ENCODE results near the gene GNE. TPM values are rescaled to one million over a fixed set of nuclear protein-coding genes. Genes with fewer than 3 reads are reported as not detected.
"Not testable (repeated sequence)": the region's sequence is repeated elsewhere in the genome, so short reads cannot be mapped to it uniquely, and the experiment has no call there.

Gene GNE
- total and polyA plus RNA-seq, 8 donors = 15.7 to 21.3 (median 19.9) TPM

GRCh38 chr9:36245906-36246305 is 12.3 kb downstream of the GNE start:
- Histone ChIP-seq H3K9me3 (no peaks in the 10 kb centered on the region), H3K27ac (no peak overlapping the region), H3K27me3 (no peaks in the 10 kb centered on the region), H3K4me1 (peaks cover 0 to 6% of the 10 kb centered on the region in 2 donors), H3K36me3 (peaks cover 0 to 60% of the 10 kb centered on the region in 2 donors), H3K4me3 (no peak overlapping the region)
- TF ChIP-seq, protein P1, sequence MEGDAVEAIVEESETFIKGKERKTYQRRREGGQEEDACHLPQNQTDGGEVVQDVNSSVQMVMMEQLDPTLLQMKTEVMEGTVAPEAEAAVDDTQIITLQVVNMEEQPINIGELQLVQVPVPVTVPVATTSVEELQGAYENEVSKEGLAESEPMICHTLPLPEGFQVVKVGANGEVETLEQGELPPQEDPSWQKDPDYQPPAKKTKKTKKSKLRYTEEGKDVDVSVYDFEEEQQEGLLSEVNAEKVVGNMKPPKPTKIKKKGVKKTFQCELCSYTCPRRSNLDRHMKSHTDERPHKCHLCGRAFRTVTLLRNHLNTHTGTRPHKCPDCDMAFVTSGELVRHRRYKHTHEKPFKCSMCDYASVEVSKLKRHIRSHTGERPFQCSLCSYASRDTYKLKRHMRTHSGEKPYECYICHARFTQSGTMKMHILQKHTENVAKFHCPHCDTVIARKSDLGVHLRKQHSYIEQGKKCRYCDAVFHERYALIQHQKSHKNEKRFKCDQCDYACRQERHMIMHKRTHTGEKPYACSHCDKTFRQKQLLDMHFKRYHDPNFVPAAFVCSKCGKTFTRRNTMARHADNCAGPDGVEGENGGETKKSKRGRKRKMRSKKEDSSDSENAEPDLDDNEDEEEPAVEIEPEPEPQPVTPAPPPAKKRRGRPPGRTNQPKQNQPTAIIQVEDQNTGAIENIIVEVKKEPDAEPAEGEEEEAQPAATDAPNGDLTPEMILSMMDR (IDR thresholded peaks at IDR 0.05) = no peak
- intact Hi-C loops (cut with DNase I) = loop anchor here in 1 of 2 donors (10.0 kb wide), 1 partner anchor 79 kb away; no protein-coding TSS in a partner anchor
- DNase-seq = no peak
- no peak for ATAC-seq

- not testable (repeated sequence) for H3K27me3 ChIP-seq, ATAC-seq, H3K27ac ChIP-seq, DNase-seq, H3K9me3 ChIP-seq, H3K4me1 ChIP-seq, H3K4me3 ChIP-seq
- intact Hi-C loops (cut with DNase I) = loop anchor here in 1 of 2 donors (10.0 kb wide), 1 partner anchor 85 kb away; no protein-coding TSS in a partner anchor
- H3K36me3 ChIP-seq = peaks cover 0 to 65% of the 10 kb centered on the region in 2 donors
Measured at GRCh38 chr9:36239675-36240074, 18.6 kb downstream of the GNE start.

DNA sequence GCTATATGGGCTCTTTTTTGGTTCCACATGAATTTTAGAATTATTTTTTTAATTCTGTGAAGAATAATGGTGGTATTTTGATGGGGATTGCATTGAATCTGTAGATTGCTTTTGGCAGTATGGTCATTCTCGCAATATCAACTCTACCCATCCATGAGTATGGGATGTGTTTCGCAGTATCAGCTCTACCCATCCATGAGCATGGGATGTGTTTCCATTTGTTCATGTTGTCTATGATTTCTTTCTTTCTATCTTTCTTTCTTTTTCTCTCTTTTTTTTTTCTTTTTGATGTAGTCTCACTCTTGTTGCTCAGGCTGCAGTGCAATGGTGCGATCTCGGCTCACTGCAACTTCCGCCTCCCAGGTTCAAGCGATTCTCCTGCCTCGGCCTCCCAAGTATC is 19.0 kb downstream of the GNE start:
- H3K4me3 ChIP-seq; intact Hi-C loops (cut with DNase I); H3K4me1 ChIP-seq; H3K27ac ChIP-seq; H3K9me3 ChIP-seq; ATAC-seq; DNase-seq; H3K27me3 ChIP-seq: not testable (repeated sequence)
- peaks cover 0 to 65% of the 10 kb centered on the region in 2 donors for H3K36me3 ChIP-seq

GRCh38 chr9:36237230-36237629 is 21.0 kb downstream of the GNE start:
- DNase-seq (no peak), ATAC-seq (no peak)
- TF ChIP-seq, protein P1 (IDR thresholded peaks at IDR 0.05) = no peak
- intact Hi-C loops (cut with DNase I) = no loop called here
- H3K4me3 ChIP-seq = no peak overlapping the region
- H3K27ac ChIP-seq = no peak overlapping the region
- H3K27me3 ChIP-seq = no peaks in the 10 kb centered on the region
- peaks cover 0 to 66% of the 10 kb centered on the region in 2 donors for H3K36me3 ChIP-seq
- no peaks in the 10 kb centered on the region for H3K9me3 ChIP-seq
- no peaks in the 10 kb centered on the region for H3K4me1 ChIP-seq

DNA sequence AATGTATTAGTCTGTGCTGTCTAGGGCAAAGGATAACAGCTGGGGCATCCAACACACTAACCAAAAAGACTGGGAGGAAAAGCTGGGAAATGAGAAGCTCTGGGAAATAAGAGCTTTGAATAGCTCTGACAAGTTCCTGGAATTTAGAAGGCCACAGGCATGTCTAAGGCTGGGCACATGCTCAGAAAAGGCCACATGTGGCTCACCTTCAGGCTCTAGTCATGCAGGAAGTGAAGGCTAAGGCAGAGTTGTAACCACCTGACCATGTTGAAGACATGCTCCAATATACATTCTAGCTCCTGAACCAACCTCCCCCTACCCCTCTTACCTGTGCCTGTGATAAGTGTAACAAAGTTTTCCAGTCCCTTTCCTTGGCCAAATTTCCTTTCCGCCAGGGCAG is 35.8 kb downstream of the GNE start:
- Histone ChIP-seq H3K4me1 (no peaks in the 10 kb centered on the region), H3K27ac (no peak overlapping the region), H3K36me3 (peaks cover 4 to 98% of the 10 kb centered on the region in 2 donors), H3K9me3 (peaks cover 0 to 5% of the 10 kb centered on the region in 2 donors), H3K4me3 (no peak overlapping the region), H3K27me3 (no peaks in the 10 kb centered on the region)
- TF ChIP-seq, protein P1 (IDR thresholded peaks at IDR 0.05) = no peak
- DNase-seq = no peak
- intact Hi-C loops (cut with DNase I) = no loop called here
- no peak for ATAC-seq

- ATAC-seq (no peak), DNase-seq (no peak)
- TF ChIP-seq, protein P1 (IDR thresholded peaks at IDR 0.05) = no peak
- H3K4me1 ChIP-seq = no peaks in the 10 kb centered on the region
- intact Hi-C loops (cut with DNase I) = no loop called here
- H3K36me3 ChIP-seq = peaks cover 4 to 98% of the 10 kb centered on the region in 2 donors
- no peaks in the 10 kb centered on the region for H3K27me3 ChIP-seq
- H3K27ac ChIP-seq = no peak overlapping the region
- no peak overlapping the region for H3K4me3 ChIP-seq
- H3K9me3 ChIP-seq = peaks cover 0 to 5% of the 10 kb centered on the region in 2 donors
Measured at GRCh38 chr9:36221667-36222066, 36.6 kb downstream of the GNE start.

Data from left lung (tissue), 10 donors.